Vagina (tissue), 2 donors: ENCODE results near the gene EYS.

Source experiments
- POLR2A ChIP-seq, 2 donors: fragments of 450-650 bp; IDR thresholded peaks; one replicate each; pipeline ENCODE4 v1.6.1; 2017; ENCODE audit warnings: antibody characterized with exemption in 2 of 2, mild to moderate bottlenecking in 2 of 2, moderate library complexity in 2 of 2
- POLR2AphosphoS5 ChIP-seq, 2 donors: sonication (generic); formaldehyde crosslinking; IDR thresholded peaks; one replicate each; pipeline ENCODE4 v1.9.0; 2017; ENCODE audit warnings: antibody characterized with exemption in 2 of 2, mild to moderate bottlenecking in 2 of 2, low read depth in 1 of 2; ENCODE audit not compliant: insufficient read depth in 1 of 2
- TF ChIP-seq, protein P1 (sequence below), 3 experiments: fragments of 450-650 bp in 2 of 3; fragments of 200-600 bp in 1 of 3; sonication (generic) in 1 of 3; IDR thresholded peaks; one replicate each; pipeline ENCODE4 v1.5.1; 2017 to 2019; ENCODE audit warnings: antibody characterized with exemption in 3 of 3, mild to moderate bottlenecking in 2 of 3, moderate library complexity in 2 of 3

DNA sequence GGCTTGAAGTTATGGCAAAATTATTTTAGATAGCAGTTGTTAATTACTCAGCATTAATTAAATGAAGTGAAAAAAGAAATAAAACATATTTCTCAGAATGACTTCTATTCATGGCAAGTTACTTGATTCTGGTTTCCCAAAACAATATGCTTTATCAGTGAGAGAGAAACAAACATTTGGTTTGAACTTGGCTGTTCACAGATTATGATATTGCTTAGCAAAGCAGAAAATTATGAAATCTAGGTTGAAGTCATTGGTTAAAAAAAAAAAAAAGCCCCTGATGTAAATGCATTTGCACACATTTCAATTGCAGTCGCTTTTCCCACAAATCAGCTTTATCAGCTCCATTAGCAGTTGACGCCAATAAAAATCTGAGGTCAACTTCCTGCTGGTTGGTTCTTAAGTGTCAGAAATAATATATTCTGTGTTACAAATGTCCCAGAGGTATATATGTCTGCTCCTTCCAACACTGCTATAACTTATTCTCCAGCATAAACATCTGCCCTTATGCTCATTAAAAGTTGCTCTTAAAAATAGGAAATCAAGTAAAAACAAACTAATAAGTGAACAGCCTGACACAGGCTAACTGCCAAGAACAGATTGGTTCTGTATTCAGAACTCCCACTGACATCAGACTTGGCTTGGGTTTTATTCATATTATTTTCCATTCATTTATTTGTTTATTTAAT is 1796.0 kb downstream of the EYS start:
- TF ChIP-seq, protein P1, sequence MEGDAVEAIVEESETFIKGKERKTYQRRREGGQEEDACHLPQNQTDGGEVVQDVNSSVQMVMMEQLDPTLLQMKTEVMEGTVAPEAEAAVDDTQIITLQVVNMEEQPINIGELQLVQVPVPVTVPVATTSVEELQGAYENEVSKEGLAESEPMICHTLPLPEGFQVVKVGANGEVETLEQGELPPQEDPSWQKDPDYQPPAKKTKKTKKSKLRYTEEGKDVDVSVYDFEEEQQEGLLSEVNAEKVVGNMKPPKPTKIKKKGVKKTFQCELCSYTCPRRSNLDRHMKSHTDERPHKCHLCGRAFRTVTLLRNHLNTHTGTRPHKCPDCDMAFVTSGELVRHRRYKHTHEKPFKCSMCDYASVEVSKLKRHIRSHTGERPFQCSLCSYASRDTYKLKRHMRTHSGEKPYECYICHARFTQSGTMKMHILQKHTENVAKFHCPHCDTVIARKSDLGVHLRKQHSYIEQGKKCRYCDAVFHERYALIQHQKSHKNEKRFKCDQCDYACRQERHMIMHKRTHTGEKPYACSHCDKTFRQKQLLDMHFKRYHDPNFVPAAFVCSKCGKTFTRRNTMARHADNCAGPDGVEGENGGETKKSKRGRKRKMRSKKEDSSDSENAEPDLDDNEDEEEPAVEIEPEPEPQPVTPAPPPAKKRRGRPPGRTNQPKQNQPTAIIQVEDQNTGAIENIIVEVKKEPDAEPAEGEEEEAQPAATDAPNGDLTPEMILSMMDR (IDR thresholded peaks at IDR 0.05), result no peak
- no peak for TF ChIP-seq POLR2A (IDR thresholded peaks at IDR 0.05)
- no peak for TF ChIP-seq POLR2AphosphoS5 (IDR thresholded peaks at IDR 0.05; ENCODE audit: insufficient read depth in 1 of 2, low read depth in 1 of 2)
